ENCODE measurements around the gene MSANTD1.

DNA sequence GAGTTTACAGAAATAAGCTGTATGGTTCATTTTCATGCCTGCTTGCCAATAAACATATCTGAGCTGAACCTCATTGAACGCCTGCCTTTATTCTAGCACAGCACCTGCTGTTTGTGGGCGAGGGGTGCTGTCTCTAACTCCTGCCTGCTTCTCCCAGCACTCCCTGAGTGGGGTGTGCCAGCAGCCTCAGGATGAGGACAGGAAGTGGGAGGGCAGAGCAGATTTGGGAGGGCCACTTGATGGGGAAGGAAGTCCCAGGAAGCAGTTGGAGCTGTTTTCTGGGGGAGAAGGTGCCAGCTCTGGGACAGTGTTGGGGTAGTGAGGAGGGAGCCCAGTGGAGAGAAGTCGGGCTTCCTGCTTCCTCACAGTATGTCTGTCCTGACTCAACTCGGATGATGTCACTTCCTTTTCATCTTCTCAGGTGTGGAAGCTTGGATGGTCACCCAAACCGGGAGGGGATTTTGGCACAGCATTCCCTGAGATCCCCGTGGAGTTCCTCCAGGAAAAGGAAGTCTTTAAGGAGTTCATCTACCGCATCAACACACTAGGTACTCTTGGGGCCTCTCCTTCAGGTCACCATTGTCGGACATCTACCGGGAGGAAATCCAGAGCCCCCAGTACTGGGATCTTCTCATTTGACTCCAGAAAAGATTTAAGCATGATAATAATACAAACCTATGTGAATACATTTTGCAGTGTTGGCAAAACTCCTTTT, 29.0 kb upstream of the MSANTD1 start:
- TF ChIP-seq, protein P1, sequence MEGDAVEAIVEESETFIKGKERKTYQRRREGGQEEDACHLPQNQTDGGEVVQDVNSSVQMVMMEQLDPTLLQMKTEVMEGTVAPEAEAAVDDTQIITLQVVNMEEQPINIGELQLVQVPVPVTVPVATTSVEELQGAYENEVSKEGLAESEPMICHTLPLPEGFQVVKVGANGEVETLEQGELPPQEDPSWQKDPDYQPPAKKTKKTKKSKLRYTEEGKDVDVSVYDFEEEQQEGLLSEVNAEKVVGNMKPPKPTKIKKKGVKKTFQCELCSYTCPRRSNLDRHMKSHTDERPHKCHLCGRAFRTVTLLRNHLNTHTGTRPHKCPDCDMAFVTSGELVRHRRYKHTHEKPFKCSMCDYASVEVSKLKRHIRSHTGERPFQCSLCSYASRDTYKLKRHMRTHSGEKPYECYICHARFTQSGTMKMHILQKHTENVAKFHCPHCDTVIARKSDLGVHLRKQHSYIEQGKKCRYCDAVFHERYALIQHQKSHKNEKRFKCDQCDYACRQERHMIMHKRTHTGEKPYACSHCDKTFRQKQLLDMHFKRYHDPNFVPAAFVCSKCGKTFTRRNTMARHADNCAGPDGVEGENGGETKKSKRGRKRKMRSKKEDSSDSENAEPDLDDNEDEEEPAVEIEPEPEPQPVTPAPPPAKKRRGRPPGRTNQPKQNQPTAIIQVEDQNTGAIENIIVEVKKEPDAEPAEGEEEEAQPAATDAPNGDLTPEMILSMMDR (IDR thresholded peaks at IDR 0.05; ENCODE audit: insufficient read depth, low read length), result no peak
- no peak for TF ChIP-seq GABPA (IDR thresholded peaks at IDR 0.05; ENCODE audit: low read depth)
- no peak for TF ChIP-seq POLR2AphosphoS5 (IDR thresholded peaks at IDR 0.05; ENCODE audit: low read depth)

All from HL-60 (cell line).